ENCODE results near the gene SLC39A13.

GRCh38 chr11:47392546-47393162 is 15.7 kb upstream of the SLC39A13 start:
- no peak for TF ChIP-seq POLR2A (IDR thresholded peaks at IDR 0.05; ENCODE audit: low read depth, low read length)
- no peak for TF ChIP-seq POLR2AphosphoS5 (IDR thresholded peaks at IDR 0.05; ENCODE audit: low read depth, low read length)

Measured in GM12892 (cell line).